NCI-H2029 treated with DMSO at 0.1 percent for 48 hours (cell line): ENCODE measurements around the gene PNMT.

Experiments used
- DNase-seq: peaks from one replicate; lab custom pipeline; 2025; lab: John Stamatoyannopoulos, UW

Gene PNMT

GRCh38 chr17:39667945-39668924, at the start of gene PNMT:
Gene PNMT (plus strand): TSS chr17:39668453. CDS start chr17:39668476, 23 bp downstream.
- DNase-seq = no peak

GRCh38 chr17:39618956-39619785, 49.1 kb upstream of the PNMT start:
- DNase-seq = no peak

- DNase-seq = no peak
Measured at GRCh38 chr17:39619786-39620101, 48.5 kb upstream of the PNMT start.

GRCh38 chr17:39621523-39622379, 46.5 kb upstream of the PNMT start:
- DNase-seq = peak; percentile 47

- DNase-seq = no peak
Measured at GRCh38 chr17:39622380-39623006, 45.8 kb upstream of the PNMT start.

GRCh38 chr17:39623356-39623950, 44.8 kb upstream of the PNMT start:
- DNase-seq = peak; percentile 17

GRCh38 chr17:39624313-39624712, 43.9 kb upstream of the PNMT start:
- DNase-seq = no peak

- no peak for DNase-seq
Measured at GRCh38 chr17:39625198-39625785, 43.0 kb upstream of the PNMT start.

GRCh38 chr17:39626171-39627046, 41.8 kb upstream of the PNMT start, which contains the start of gene PPP1R1B:
Gene PPP1R1B (plus strand): TSS chr17:39626952. CDS start chr17:39627393, 441 bp downstream.
- no peak for DNase-seq

GRCh38 chr17:39627047-39627711, 41.1 kb upstream of the PNMT start:
- no peak for DNase-seq

GRCh38 chr17:39627712-39628516, 40.3 kb upstream of the PNMT start:
- no peak for DNase-seq

- DNase-seq = no peak
Measured at GRCh38 chr17:39628655-39629493, 39.4 kb upstream of the PNMT start.

GRCh38 chr17:39629494-39629880, 38.8 kb upstream of the PNMT start:
- DNase-seq = no peak

GRCh38 chr17:39629898-39630297, 38.4 kb upstream of the PNMT start:
- no peak for DNase-seq

GRCh38 chr17:39631403-39631802, 36.9 kb upstream of the PNMT start:
- DNase-seq = peak; percentile 36

GRCh38 chr17:39632153-39632941, 35.9 kb upstream of the PNMT start:
- DNase-seq = peak; percentile 12
